DOHH2 (cell line): ENCODE measurements around the gene TM6SF1.

ENCODE experiments used
- H3F3A ChIP-seq: fragments of 200-600 bp; sonication (generic), shearing (Covaris generic); 2 replicates; pipeline ENCODE4 v1.6.0; 2016; ENCODE audit warnings: antibody characterized with exemption, mild to moderate bottlenecking; ENCODE audit not compliant: control insufficient read depth, insufficient read depth
- H3K27ac ChIP-seq: fragments of 200-600 bp; sonication (generic); 2 replicates; pipeline ENCODE4 v1.5.1; 2014; ENCODE audit warnings: low read depth, mild to moderate bottlenecking, low read length, moderate library complexity
- H3K27me3 ChIP-seq: fragments of 200-600 bp; sonication (generic); 2 replicates; pipeline ENCODE4 v1.6.1; 2014; ENCODE audit warnings: mild to moderate bottlenecking, low read length, mixed read lengths; ENCODE audit not compliant: control insufficient read depth
- H3K36me3 ChIP-seq: fragments of 200-600 bp; sonication (generic); 2 replicates; pipeline ENCODE4 v1.6.1; 2014; ENCODE audit warnings: mild to moderate bottlenecking, low read length, moderate library complexity, mixed read lengths; ENCODE audit not compliant: control insufficient read depth
- H3K4me1 ChIP-seq: fragments of 200-600 bp; sonication (generic); 2 replicates; pipeline ENCODE4 v1.6.1; 2014; ENCODE audit warnings: mild to moderate bottlenecking, low read length, mixed read lengths; ENCODE audit not compliant: control insufficient read depth
- H3K4me2 ChIP-seq: fragments of 200-600 bp; sonication (generic); 2 replicates; pipeline ENCODE4 v1.6.0; 2014; ENCODE audit warnings: mild to moderate bottlenecking, low read length, moderate library complexity
- H3K4me3 ChIP-seq: fragments of 200-600 bp; sonication (generic); 2 replicates; pipeline ENCODE4 v1.5.1; 2014; ENCODE audit warnings: mild to moderate bottlenecking, low read length, mixed read lengths
- H3K79me2 ChIP-seq: fragments of 200-600 bp; sonication (generic); 2 replicates; pipeline ENCODE4 v1.6.1; 2014; ENCODE audit warnings: mild to moderate bottlenecking, low read length, mixed read lengths; ENCODE audit not compliant: control insufficient read depth
- H3K9me2 ChIP-seq: fragments of 200-600 bp; sonication (generic); replicated peaks from 2 replicates; pipeline ENCODE4 v1.6.1; 2014; ENCODE audit warnings: mild to moderate bottlenecking, low read length, mixed read lengths; ENCODE audit not compliant: control insufficient read depth
- H3K9me3 ChIP-seq: fragments of 200-600 bp; sonication (generic); 2 replicates; pipeline ENCODE4 v1.6.1; 2014; ENCODE audit warnings: antibody characterized with exemption, low read length, mixed read lengths; ENCODE audit not compliant: control insufficient read depth, insufficient read depth
- H4K20me1 ChIP-seq: fragments of 200-600 bp; sonication (generic); 2 replicates; pipeline ENCODE4 v1.6.0; 2014; ENCODE audit warnings: low read depth, mild to moderate bottlenecking, antibody characterized with exemption, low read length, moderate library complexity; ENCODE audit not compliant: control insufficient read depth, insufficient read depth
- EZH2phosphoT487 ChIP-seq: fragments of 200-600 bp; sonication (generic); IDR thresholded peaks from 2 replicates; pipeline ENCODE4 v1.6.1; 2017; ENCODE audit warnings: borderline replicate concordance, mild to moderate bottlenecking, antibody characterized with exemption, low read length, moderate library complexity, mixed read lengths
- TF ChIP-seq, protein P1 (sequence below): fragments of 200-600 bp; sonication (generic); IDR thresholded peaks from one replicate; pipeline ENCODE4 v1.5.1; 2014; ENCODE audit warnings: antibody characterized with exemption, mild to moderate bottlenecking, low read depth, low read length; ENCODE audit not compliant: poor library complexity, severe bottlenecking

Gene TM6SF1

GRCh38 chr15:83153288-83153687 lies 45.8 kb downstream of the TM6SF1 start:
- no peak overlapping the region for H3K4me3 ChIP-seq
- no peaks in the 10 kb centered on the region for H3F3A ChIP-seq
- TF ChIP-seq, protein P1, sequence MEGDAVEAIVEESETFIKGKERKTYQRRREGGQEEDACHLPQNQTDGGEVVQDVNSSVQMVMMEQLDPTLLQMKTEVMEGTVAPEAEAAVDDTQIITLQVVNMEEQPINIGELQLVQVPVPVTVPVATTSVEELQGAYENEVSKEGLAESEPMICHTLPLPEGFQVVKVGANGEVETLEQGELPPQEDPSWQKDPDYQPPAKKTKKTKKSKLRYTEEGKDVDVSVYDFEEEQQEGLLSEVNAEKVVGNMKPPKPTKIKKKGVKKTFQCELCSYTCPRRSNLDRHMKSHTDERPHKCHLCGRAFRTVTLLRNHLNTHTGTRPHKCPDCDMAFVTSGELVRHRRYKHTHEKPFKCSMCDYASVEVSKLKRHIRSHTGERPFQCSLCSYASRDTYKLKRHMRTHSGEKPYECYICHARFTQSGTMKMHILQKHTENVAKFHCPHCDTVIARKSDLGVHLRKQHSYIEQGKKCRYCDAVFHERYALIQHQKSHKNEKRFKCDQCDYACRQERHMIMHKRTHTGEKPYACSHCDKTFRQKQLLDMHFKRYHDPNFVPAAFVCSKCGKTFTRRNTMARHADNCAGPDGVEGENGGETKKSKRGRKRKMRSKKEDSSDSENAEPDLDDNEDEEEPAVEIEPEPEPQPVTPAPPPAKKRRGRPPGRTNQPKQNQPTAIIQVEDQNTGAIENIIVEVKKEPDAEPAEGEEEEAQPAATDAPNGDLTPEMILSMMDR, result no peak
- TF ChIP-seq EZH2phosphoT487, result no peak
- H3K27me3 ChIP-seq, result peaks cover 5% of the 10 kb centered on the region; the same call in 1 of the 2 replicates
- H3K4me1 ChIP-seq, result no peaks in the 10 kb centered on the region
- H4K20me1 ChIP-seq, result no peaks in the 10 kb centered on the region
- H3K79me2 ChIP-seq, result no peaks in the 10 kb centered on the region
- H3K27ac ChIP-seq, result no peak overlapping the region
- no peak overlapping the region for H3K4me2 ChIP-seq
- H3K9me3 ChIP-seq, result no peaks in the 10 kb centered on the region
- H3K9me2 ChIP-seq, result no peaks in the 10 kb centered on the region
- no peaks in the 10 kb centered on the region for H3K36me3 ChIP-seq

GRCh38 chr15:83155942-83156341 lies 48.5 kb downstream of the TM6SF1 start:
- Histone ChIP-seq H3K36me3 (no peaks in the 10 kb centered on the region), H3K4me1 (no peaks in the 10 kb centered on the region), H3K27ac (no peak overlapping the region)

GRCh38 chr15:83158393-83158792 lies 50.9 kb downstream of the TM6SF1 start:
- Histone ChIP-seq H3F3A (no peaks in the 10 kb centered on the region), H3K79me2 (no peaks in the 10 kb centered on the region), H3K27me3 (no peaks in the 10 kb centered on the region), H4K20me1 (no peaks in the 10 kb centered on the region), H3K9me3 (no peaks in the 10 kb centered on the region), H3K4me3 (no peak overlapping the region), H3K27ac (no peak overlapping the region), H3K4me2 (no peak overlapping the region), H3K4me1 (no peaks in the 10 kb centered on the region), H3K9me2 (no peaks in the 10 kb centered on the region), H3K36me3 (no peaks in the 10 kb centered on the region)
- TF ChIP-seq EZH2phosphoT487, result no peak
- TF ChIP-seq, protein P1, result no peak

More at GRCh38 chr15:83155942-83156341, 48.5 kb downstream of the TM6SF1 start:
- Histone ChIP-seq H4K20me1 (no peaks in the 10 kb centered on the region), H3K79me2 (no peaks in the 10 kb centered on the region), H3K4me3 (no peak overlapping the region), H3K9me2 (no peaks in the 10 kb centered on the region), H3K4me2 (no peak overlapping the region), H3F3A (no peaks in the 10 kb centered on the region), H3K9me3 (no peaks in the 10 kb centered on the region), H3K27me3 (no peaks in the 10 kb centered on the region)
- TF ChIP-seq, protein P1, result no peak

- Histone ChIP-seq H3K27me3 (no peaks in the 10 kb centered on the region), H3F3A (no peaks in the 10 kb centered on the region), H3K36me3 (no peaks in the 10 kb centered on the region), H3K4me1 (no peaks in the 10 kb centered on the region), H3K9me2 (no peaks in the 10 kb centered on the region), H3K79me2 (no peaks in the 10 kb centered on the region), H3K4me3 (no peak overlapping the region), H3K27ac (no peak overlapping the region), H3K9me3 (no peaks in the 10 kb centered on the region), H3K4me2 (no peak overlapping the region), H4K20me1 (no peaks in the 10 kb centered on the region)
- no peak for TF ChIP-seq EZH2phosphoT487
- TF ChIP-seq, protein P1, result no peak
Measured at GRCh38 chr15:83160741-83161140, 53.3 kb downstream of the TM6SF1 start.
